GM12875 (cell line): ENCODE results near the gene PGBD4.

Experiments
- H3K4me3 ChIP-seq: one replicate; pipeline ENCODE4 v1.5.1; 2011; ENCODE audit warnings: low read depth, low read length, control low read depth
- CTCF ChIP-seq: IDR thresholded peaks from 2 replicates; pipeline ENCODE4 v1.5.1; 2011; ENCODE audit warnings: low read depth, mild to moderate bottlenecking, control low read depth, inconsistent platforms, low read length, moderate library complexity, borderline replicate concordance; ENCODE audit not compliant: insufficient read depth

PGBD4 gene

GRCh38 chr15:34101366-34102174 is at the start of gene PGBD4, which contains the start of gene EMC7:
PGBD4 (plus strand) TSS chr15:34102083; CDS start chr15:34102532, 449 bp downstream.
EMC7 (minus strand) TSS chr15:34101862; CDS start chr15:34101839, 23 bp downstream.
- no peak for TF ChIP-seq CTCF
- H3K4me3 ChIP-seq, result peak within 1 kb of the TSS; percentile 84

- no peak overlapping the region for H3K4me3 ChIP-seq
- no peak for TF ChIP-seq CTCF
Measured at GRCh38 chr15:34054081-34054707, 47.7 kb upstream of the PGBD4 start.

- no peak for TF ChIP-seq CTCF
- no peak overlapping the region for H3K4me3 ChIP-seq
Measured at GRCh38 chr15:34055868-34056595, 45.9 kb upstream of the PGBD4 start.

GRCh38 chr15:34056911-34057310 is 45.0 kb upstream of the PGBD4 start:
- TF ChIP-seq CTCF, result no peak
- H3K4me3 ChIP-seq, result no peak overlapping the region

GRCh38 chr15:34059476-34059875 is 42.4 kb upstream of the PGBD4 start:
- TF ChIP-seq CTCF, result no peak
- no peak overlapping the region for H3K4me3 ChIP-seq

GRCh38 chr15:34059946-34060345 is 41.9 kb upstream of the PGBD4 start:
- H3K4me3 ChIP-seq, result no peak overlapping the region
- TF ChIP-seq CTCF, result no peak

- H3K4me3 ChIP-seq, result no peak overlapping the region
- no peak for TF ChIP-seq CTCF
Measured at GRCh38 chr15:34064438-34064837, 37.4 kb upstream of the PGBD4 start.
